Activated CD8-positive, alpha-beta T cell treated with anti-CD3 and anti-CD28 coated beads for 36 hours (primary cell): ENCODE measurements around the gene KPNA1. TPM values are rescaled to one million over a fixed set of nuclear protein-coding genes. Genes with fewer than 3 reads are reported as not detected.
"Not testable (repeated sequence)": the region's sequence is repeated elsewhere in the genome, so short reads cannot be mapped to it uniquely, and the experiment has no call there.

ENCODE experiments used
- ATAC-seq: fragments of 200-7000 bp; cut with Tn5 transposase; one replicate; pipeline ENCODE4 v1.10.0; 2021; ENCODE audit warnings: mild to moderate bottlenecking, moderate library complexity
- CTCF ChIA-PET: fragments of 350-600 bp; sonication (Branson Sonifier 250); formaldehyde crosslinking; loops from one replicate; lab custom pipeline; 2021; ENCODE audit warnings: antibody characterized with exemption; lab: Charles Lee
- POLR2A ChIA-PET: fragments of 350-600 bp; sonication (Branson Sonifier 250); formaldehyde crosslinking; loops from one replicate; lab custom pipeline; 2021; ENCODE audit warnings: antibody characterized with exemption; lab: Charles Lee
- DNase-seq: peaks from one replicate; pipeline ENCODE4 v3.0.0-alpha.2; 2020
- H3K27ac Mint-ChIP-seq: one replicate; pipeline ENCODE4 v1.8.0; 2021; ENCODE audit warnings: mild to moderate bottlenecking, mixed read lengths
- H3K27me3 Mint-ChIP-seq: one replicate; pipeline ENCODE4 v1.8.0; 2021; ENCODE audit warnings: mixed read lengths
- H3K36me3 Mint-ChIP-seq: one replicate; pipeline ENCODE4 v1.8.0; 2021; ENCODE audit warnings: low read depth, mixed read lengths
- H3K4me1 Mint-ChIP-seq: one replicate; pipeline ENCODE4 v1.8.0; 2021; ENCODE audit warnings: low read depth, mixed read lengths
- H3K4me3 Mint-ChIP-seq: one replicate; pipeline ENCODE4 v1.8.0; 2021; ENCODE audit warnings: mild to moderate bottlenecking, moderate library complexity, mixed read lengths
- H3K9me3 Mint-ChIP-seq: one replicate; pipeline ENCODE4 v1.8.0; 2021; ENCODE audit warnings: mixed read lengths
- intact Hi-C: fragments of 100-400 bp; cut with micrococcal nuclease; formaldehyde crosslinking; loops from one replicate; pipeline ENCODE4 v1.10.0; 2022
- total RNA-seq, 2 experiments: library from RNA; stranded (reverse); gene quantifications; one replicate each; pipeline ENCODE4 v1.2.3, GENCODE V29; 2021
- TF ChIP-seq, protein P1 (sequence below): fragments of 200-600 bp; IDR thresholded peaks from one replicate; pipeline ENCODE4 v1.8.0; 2022; ENCODE audit warnings: antibody characterized with exemption, mild to moderate bottlenecking

The KPNA1 gene
- total RNA-seq, 2 experiments from 2014 or later = 46.6 to 47.4 TPM

DNA sequence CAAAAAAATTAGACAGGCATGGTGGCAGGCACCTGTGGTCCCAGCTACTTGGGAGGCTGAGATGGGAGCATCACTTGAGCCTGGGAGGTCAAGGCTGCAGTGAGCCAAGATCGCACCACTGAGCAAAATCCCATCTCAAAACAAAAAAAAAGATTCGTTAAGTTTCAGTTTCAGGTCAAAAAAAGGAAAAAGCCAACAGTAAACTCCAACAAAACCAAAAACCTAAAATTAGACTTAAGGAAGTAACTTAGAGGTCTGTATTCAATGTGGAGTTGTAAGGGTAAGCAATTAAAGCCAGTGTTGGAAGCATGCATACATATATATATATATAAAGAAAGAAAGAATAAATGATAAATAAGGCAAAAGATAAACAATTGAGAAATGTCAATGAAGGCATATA lies 11.8 kb downstream of the KPNA1 start:
- H3K4me1 Mint-ChIP-seq = peaks cover 74% of the 10 kb centered on the region
- H3K27me3 Mint-ChIP-seq = no peaks in the 10 kb centered on the region
- intact Hi-C loops = no loop called here
- no peak for DNase-seq
- H3K36me3 Mint-ChIP-seq = peaks cover 15% of the 10 kb centered on the region
- no peak overlapping the region for H3K27ac Mint-ChIP-seq
- TF ChIP-seq, protein P1, sequence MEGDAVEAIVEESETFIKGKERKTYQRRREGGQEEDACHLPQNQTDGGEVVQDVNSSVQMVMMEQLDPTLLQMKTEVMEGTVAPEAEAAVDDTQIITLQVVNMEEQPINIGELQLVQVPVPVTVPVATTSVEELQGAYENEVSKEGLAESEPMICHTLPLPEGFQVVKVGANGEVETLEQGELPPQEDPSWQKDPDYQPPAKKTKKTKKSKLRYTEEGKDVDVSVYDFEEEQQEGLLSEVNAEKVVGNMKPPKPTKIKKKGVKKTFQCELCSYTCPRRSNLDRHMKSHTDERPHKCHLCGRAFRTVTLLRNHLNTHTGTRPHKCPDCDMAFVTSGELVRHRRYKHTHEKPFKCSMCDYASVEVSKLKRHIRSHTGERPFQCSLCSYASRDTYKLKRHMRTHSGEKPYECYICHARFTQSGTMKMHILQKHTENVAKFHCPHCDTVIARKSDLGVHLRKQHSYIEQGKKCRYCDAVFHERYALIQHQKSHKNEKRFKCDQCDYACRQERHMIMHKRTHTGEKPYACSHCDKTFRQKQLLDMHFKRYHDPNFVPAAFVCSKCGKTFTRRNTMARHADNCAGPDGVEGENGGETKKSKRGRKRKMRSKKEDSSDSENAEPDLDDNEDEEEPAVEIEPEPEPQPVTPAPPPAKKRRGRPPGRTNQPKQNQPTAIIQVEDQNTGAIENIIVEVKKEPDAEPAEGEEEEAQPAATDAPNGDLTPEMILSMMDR = no peak
- no peak overlapping the region for H3K4me3 Mint-ChIP-seq
- ATAC-seq = no peak
- ChIA-PET CTCF (no interaction called here), POLR2A (no interaction called here)
- no peaks in the 10 kb centered on the region for H3K9me3 Mint-ChIP-seq

DNA sequence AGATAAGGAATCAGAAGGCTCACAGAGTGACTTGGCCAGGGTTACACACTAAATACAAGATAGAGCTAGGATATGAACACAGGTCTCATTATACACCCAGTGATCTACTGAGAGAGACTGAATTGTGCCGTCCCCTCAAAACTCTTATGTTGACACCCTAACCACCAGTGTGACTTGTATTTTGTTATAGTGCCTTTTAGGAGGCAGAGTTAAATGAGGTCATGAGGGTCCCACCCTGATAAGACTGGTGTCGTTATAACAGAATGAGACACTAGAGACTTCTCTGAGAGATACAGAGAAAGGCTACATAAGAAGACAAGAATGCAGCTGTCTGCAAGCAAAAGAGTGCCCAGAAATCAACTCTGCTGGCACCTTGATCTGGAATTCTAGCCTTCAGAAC lies 12.6 kb downstream of the KPNA1 start:
- CTCF ChIA-PET = no interaction called here
- no peaks in the 10 kb centered on the region for H3K9me3 Mint-ChIP-seq
- POLR2A ChIA-PET = interaction anchor here (0.6 kb wide), 2 partner anchors 13 to 1021 kb away, joined by 3 read pairs; partner anchors contain the start of gene KPNA1
- H3K36me3 Mint-ChIP-seq = peaks cover 16% of the 10 kb centered on the region
- TF ChIP-seq, protein P1 = no peak
- intact Hi-C loops = no loop called here
- H3K4me1 Mint-ChIP-seq = peaks cover 77% of the 10 kb centered on the region
- ATAC-seq (no peak), DNase-seq (no peak)
- no peak overlapping the region for H3K4me3 Mint-ChIP-seq
- H3K27ac Mint-ChIP-seq = no peak overlapping the region
- no peaks in the 10 kb centered on the region for H3K27me3 Mint-ChIP-seq

DNA sequence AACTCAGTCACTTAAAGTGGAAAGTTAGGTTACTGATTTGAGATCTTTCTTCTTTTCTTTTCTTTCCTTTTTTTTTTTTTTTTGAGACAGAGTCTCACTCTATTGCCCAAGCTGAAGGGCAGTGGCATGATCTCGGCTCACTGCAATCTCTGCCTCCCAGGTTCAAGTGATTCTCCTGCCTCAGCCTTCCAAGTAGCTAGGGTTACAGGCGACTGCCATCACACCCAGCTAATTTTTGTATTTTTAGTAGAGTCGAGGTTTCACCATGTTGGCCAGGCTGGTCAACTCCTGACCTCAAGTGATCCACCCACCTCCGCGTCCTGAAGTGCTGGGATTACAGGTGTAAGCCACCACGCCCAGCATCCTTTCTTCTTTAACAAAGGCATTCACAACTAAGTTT lies 13.8 kb downstream of the KPNA1 start:
- DNase-seq, H3K27ac Mint-ChIP-seq, ATAC-seq, H3K9me3 Mint-ChIP-seq, intact Hi-C loops, H3K4me3 Mint-ChIP-seq, H3K27me3 Mint-ChIP-seq: not testable (repeated sequence)
- CTCF ChIA-PET = interaction anchor here (1.2 kb wide), 1 partner anchor 17 kb away, joined by 3 read pairs; no protein-coding TSS in a partner anchor
- Mint-ChIP-seq H3K4me1 (peaks cover 79% of the 10 kb centered on the region), H3K36me3 (peaks cover 17% of the 10 kb centered on the region)
- POLR2A ChIA-PET = interaction anchor here (1.0 kb wide), 1 partner anchor 17 kb away, joined by 3 read pairs; no protein-coding TSS in a partner anchor

DNA sequence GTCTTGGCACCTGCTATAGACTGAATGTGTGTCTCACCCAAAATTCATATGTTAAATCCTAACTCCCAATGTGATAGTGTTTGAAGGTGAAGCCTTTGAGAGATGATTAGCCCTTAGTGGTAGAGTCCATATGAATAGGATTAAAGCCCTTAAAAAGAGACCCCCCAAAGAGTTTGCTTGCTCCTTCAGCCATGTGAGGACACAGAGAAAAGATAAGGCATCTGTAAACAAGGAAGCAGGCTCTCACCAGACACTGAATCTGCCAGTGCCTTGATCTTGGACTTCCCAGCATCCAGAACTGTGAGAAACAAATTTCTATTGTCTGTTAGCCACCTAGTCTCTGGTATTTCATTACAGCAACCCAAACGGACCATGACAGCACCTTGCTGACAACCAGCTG lies 16.6 kb downstream of the KPNA1 start:
- intact Hi-C loops = no loop called here
- DNase-seq (no peak), ATAC-seq (no peak)
- Mint-ChIP-seq H3K27ac (peak overlapping the region; percentile 2), H3K4me3 (no peak overlapping the region), H3K27me3 (no peaks in the 10 kb centered on the region), H3K9me3 (no peaks in the 10 kb centered on the region), H3K4me1 (peaks cover 68% of the 10 kb centered on the region), H3K36me3 (peaks cover 21% of the 10 kb centered on the region)
- TF ChIP-seq, protein P1 = no peak
- POLR2A ChIA-PET = interaction anchor here (0.8 kb wide), 2 partner anchors 11 to 17 kb away, joined by 3 read pairs; no protein-coding TSS in a partner anchor
- CTCF ChIA-PET = interaction anchor here (0.9 kb wide), 1 partner anchor 66 kb away, joined by 3 read pairs; no protein-coding TSS in a partner anchor

DNA sequence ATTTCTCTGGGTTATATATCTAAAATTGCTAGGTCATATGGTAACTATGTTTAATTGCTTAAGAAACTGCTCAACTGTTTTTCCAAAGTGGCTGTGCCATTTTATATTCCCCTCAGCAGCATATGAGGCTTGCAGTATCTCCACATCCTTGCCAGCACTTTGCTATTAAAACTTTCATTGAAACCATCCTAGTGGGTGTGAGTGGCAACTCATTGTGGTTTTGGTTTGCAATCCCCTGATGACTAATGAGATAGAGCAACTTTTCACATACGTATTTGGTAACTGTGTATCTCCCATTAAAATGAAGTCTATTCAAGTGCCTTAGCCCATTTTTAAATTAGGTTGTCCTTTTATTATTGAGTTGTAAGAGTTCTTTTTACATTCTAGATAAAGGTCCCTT lies 17.3 kb downstream of the KPNA1 start:
- ChIA-PET CTCF (interaction anchor here (0.9 to 1.7 kb wide), 5 partner anchors 11 to 182 kb away, joined by 3 to 6 read pairs (median 4); partner anchors contain the start of gene KPNA1), POLR2A (interaction anchor here (1.1 to 1.4 kb wide), 2 partner anchors 15 kb away, joined by 3 read pairs; no protein-coding TSS in a partner anchor)
- intact Hi-C loops = loop anchor here (1.0 kb wide), 1 partner anchor 36 kb away; no protein-coding TSS in a partner anchor
- Mint-ChIP-seq H3K4me1 (peaks cover 62% of the 10 kb centered on the region), H3K4me3 (no peak overlapping the region), H3K27ac (peak overlapping the region; percentile 2), H3K9me3 (no peaks in the 10 kb centered on the region), H3K36me3 (peaks cover 29% of the 10 kb centered on the region), H3K27me3 (no peaks in the 10 kb centered on the region)
- TF ChIP-seq, protein P1 = no peak
- ATAC-seq (peak; percentile 98), DNase-seq (peak; percentile 72)
